Glomerular endothelial cell (primary cell): Measurements from ENCODE around the gene NXPE4. TPM values are rescaled to one million over a fixed set of nuclear protein-coding genes. Genes with fewer than 3 reads are reported as not detected.
"Not testable (repeated sequence)": the region's sequence is repeated elsewhere in the genome, so short reads cannot be mapped to it uniquely, and the experiment has no call there.

Experiments
- DNase-seq: peaks from one replicate; pipeline ENCODE4 v3.0.0-alpha.2; 2011; ENCODE audit warnings: low read depth, low spot score; ENCODE audit errors: extremely low read depth
- total RNA-seq: library from RNA; depleted of rRNA; stranded (reverse); fragments of >200 nt; gene quantifications from 2 replicates; pipeline ENCODE4 v1.2.3, GENCODE V29; 2015

NXPE4 gene
- total RNA-seq, result not detected in 2 replicates

- no peak for DNase-seq
Measured at GRCh38 chr11:114595571-114595970, at the start of gene NXPE4. TSS of gene NXPE4 (minus strand) at chr11:114595786. CDS start at chr11:114594759, 1,027 bp downstream.

- DNase-seq, result not testable (repeated sequence)
Measured at GRCh38 chr11:114639440-114639839, 43.9 kb upstream of the NXPE4 start.

- not testable (repeated sequence) for DNase-seq
Measured at GRCh38 chr11:114631445-114631965, 35.9 kb upstream of the NXPE4 start.

- DNase-seq, result no peak
Measured at GRCh38 chr11:114625294-114625693, 29.7 kb upstream of the NXPE4 start.

- DNase-seq, result no peak
Measured at GRCh38 chr11:114624455-114625207, 29.0 kb upstream of the NXPE4 start.

GRCh38 chr11:114623720-114624119 lies 28.1 kb upstream of the NXPE4 start:
- DNase-seq, result no peak

- no peak for DNase-seq
Measured at GRCh38 chr11:114622858-114623257, 27.3 kb upstream of the NXPE4 start.

- DNase-seq, result no peak
Measured at GRCh38 chr11:114621950-114622809, 26.6 kb upstream of the NXPE4 start.

- DNase-seq, result no peak
Measured at GRCh38 chr11:114621072-114621471, 25.5 kb upstream of the NXPE4 start.

GRCh38 chr11:114619659-114620173 lies 24.1 kb upstream of the NXPE4 start:
- DNase-seq, result no peak

GRCh38 chr11:114618139-114618538 lies 22.6 kb upstream of the NXPE4 start:
- DNase-seq, result no peak

GRCh38 chr11:114617157-114618124 lies 21.9 kb upstream of the NXPE4 start:
- DNase-seq, result no peak

GRCh38 chr11:114616516-114616915 lies 20.9 kb upstream of the NXPE4 start:
- DNase-seq, result no peak

- no peak for DNase-seq
Measured at GRCh38 chr11:114615448-114616361, 20.1 kb upstream of the NXPE4 start.

GRCh38 chr11:114614127-114614720 lies 18.6 kb upstream of the NXPE4 start:
- no peak for DNase-seq

- not testable (repeated sequence) for DNase-seq
Measured at GRCh38 chr11:114613094-114613493, 17.5 kb upstream of the NXPE4 start.

- DNase-seq, result no peak
Measured at GRCh38 chr11:114612686-114613085, 17.1 kb upstream of the NXPE4 start.

GRCh38 chr11:114612199-114612598 lies 16.6 kb upstream of the NXPE4 start:
- not testable (repeated sequence) for DNase-seq
